ENCODE results near the gene DHRS12.

DNA sequence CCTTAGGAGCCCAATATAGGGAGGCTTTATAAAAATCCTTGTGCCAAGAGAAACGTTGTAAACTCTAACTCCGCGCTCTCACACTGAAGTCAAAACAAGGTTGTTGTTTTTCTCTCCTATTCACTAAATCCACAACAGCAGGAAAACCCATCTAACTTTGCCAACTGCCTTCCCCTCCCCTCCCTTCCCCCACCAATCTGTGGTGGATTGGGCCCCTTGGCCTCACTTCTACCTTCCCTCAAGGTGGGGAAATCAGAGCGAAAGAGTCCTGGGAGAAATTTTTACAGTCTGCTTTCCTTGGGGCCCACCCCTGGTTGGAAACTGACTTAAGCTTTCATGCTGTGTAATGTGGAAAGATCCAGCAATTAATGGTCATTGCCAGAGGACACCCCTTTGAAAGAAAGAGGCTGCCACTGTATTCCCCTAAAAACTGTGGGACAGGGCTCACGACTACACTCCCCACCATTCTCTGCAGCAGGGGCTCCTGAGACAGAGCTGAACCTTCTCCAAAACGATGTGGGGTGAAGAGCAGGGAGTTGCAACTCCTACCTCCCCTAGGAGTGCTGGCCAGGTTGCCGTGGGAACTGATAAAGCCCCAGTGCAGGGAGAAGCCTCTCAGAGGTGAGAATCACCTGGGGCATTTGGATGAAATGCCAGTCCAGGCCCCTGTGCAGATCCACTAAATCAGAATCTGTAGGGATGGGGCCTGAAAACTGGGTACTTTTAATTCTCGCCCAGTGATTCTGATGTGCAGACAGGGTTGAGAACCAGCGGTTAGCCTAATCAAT, 1.1 kb downstream of the DHRS12 start:
- TF ChIP-seq EZH2 (IDR thresholded peaks at IDR 0.05), result no peak
- TF ChIP-seq POLR2AphosphoS5 (IDR thresholded peaks at IDR 0.05; ENCODE audit: borderline replicate concordance, low read depth, low read length), result no peak

All from SK-N-MC (cell line).